HG03520 (cell line): ENCODE results near the gene LGR6.
"Not testable (repeated sequence)": the region's sequence is repeated elsewhere in the genome, so short reads cannot be mapped to it uniquely, and the experiment has no call there.

Experiments
- ATAC-seq: cut with Tn5 transposase; IDR thresholded peaks from one replicate; pipeline ENCODE4 v1.9.1; 2021; ENCODE audit warnings: mild to moderate bottlenecking, moderate library complexity; ENCODE audit not compliant: unreplicated experiment

LGR6 gene

DNA sequence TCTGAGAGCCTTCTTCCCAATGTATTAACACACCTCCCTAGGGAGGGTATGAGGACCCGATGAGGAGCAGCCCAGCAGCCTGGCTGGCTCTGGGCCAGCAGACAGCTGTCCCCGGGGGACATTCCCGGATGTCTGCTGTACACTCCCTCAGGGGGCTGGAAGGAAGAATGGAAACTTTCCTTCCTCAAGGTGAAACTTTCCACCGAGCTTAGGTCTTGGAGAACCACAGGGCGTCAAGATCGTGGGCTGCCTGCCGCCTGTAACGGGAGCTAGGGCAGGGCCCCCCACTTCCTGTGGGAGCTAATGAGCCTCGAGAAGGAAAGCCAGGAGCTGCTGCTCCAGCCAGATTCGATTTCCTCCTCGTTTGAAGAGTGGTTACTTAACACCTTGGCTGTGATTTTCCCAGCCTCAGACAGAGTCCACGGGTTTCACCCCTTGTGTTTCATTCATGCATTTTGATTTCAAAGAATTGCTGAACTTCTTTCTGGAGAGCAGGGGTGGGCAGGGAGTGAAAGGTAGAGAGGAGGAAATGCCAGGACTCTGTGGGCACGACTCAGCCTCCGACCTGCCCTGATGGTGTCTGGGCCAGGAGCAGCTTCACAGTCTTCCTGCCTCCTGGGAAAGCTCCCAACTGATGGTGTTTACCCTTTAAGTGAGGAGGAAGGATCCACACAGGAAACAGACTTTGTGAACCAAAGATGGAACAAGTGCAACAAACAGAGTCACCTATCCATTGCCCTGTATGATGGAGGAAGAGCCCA is 118.5 kb downstream of the LGR6 start:
- ATAC-seq = no peak

GRCh38 chr1:202315576-202316168 is 122.1 kb downstream of the LGR6 start:
- ATAC-seq = no peak

- ATAC-seq = no peak
Measured at GRCh38 chr1:202316186-202316585, 122.6 kb downstream of the LGR6 start.

GRCh38 chr1:202317941-202318925 is 124.6 kb downstream of the LGR6 start:
- no peak for ATAC-seq

- ATAC-seq = no peak
Measured at GRCh38 chr1:202319381-202320080, 125.9 kb downstream of the LGR6 start.

DNA sequence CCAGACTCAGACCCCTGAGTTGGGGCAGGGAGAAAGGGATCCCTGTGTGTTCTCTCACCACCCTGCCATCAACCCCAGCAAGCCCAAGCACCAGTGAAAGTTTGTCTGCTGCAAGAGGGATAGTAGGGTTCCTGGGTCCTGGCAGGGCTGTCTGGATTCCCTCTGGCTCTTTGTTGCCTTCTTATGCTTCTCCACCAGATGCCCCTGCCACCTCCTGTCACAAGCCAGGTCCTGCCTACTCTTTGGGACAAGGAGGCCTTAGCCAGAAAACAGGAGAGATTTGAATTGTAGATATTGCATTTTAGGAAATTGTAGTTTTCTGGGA is 126.4 kb downstream of the LGR6 start:
- no peak for ATAC-seq

DNA sequence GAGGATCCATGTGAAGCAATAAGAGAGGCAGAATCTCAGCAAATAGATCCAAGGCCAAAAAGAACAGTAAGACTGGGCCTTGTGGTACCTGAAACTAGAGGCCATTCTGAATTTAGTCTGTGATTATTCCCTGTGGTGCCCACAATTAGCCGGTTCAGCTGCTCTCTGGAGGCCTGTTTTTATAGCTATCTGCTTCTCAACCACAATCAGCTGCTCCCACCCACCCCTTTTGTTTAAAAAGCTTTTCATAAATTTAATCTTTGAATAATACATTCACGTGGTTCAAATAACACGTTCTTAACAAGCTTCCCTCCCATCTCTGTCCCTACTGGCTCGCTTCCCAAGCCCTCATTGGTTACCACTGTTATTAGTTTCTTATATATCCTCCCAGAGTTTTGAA is 130.1 kb downstream of the LGR6 start:
- ATAC-seq = no peak

GRCh38 chr1:202324646-202325045 is 131.0 kb downstream of the LGR6 start:
- no peak for ATAC-seq

- ATAC-seq = no peak
Measured at GRCh38 chr1:202329891-202330290, 136.3 kb downstream of the LGR6 start.

GRCh38 chr1:202333861-202334260 is 140.3 kb downstream of the LGR6 start:
- ATAC-seq = no peak

DNA sequence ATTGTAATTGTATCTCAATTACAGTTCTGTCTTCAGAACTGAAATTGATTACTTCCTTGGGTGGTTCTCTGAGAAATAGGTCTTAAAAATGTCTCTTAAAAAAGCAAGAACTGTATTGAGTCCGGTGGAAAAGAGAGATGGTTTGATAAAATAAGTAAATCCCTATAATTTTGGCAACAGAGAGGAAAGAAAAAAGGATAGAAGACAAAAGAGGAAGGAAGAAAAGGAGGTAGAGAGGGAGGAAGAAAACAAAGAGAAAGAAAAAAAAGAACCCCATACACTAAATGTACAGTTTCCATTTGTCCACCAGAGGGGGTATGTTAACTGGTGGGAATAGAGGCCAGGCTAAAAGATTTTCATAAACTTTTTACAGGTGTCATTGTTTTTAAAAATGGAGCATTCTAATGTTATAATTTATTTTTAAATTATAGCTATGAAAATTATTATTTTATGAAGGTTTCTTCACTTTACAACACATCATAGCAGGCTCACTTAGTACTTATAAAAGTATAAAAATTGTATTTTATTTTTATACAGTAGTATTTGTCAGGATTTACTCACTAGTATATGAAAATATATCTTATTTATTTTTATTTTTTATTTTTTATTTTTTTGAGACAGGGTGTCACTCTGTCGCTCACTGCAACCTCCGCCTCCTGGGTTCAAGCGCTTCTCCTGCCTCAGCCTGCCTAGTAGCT is 150.2 kb downstream of the LGR6 start:
- no peak for ATAC-seq

GRCh38 chr1:202348005-202348508 is 154.5 kb downstream of the LGR6 start:
- no peak for ATAC-seq

GRCh38 chr1:202348509-202349205 is 155.1 kb downstream of the LGR6 start, which contains the start of gene PPP1R12B:
Gene PPP1R12B (plus strand): TSS chr1:202348699. CDS start chr1:202348852, 153 bp downstream.
- peak; percentile 96 for ATAC-seq

- peak; percentile 24 for ATAC-seq
Measured at GRCh38 chr1:202349206-202349928, 155.8 kb downstream of the LGR6 start.

DNA sequence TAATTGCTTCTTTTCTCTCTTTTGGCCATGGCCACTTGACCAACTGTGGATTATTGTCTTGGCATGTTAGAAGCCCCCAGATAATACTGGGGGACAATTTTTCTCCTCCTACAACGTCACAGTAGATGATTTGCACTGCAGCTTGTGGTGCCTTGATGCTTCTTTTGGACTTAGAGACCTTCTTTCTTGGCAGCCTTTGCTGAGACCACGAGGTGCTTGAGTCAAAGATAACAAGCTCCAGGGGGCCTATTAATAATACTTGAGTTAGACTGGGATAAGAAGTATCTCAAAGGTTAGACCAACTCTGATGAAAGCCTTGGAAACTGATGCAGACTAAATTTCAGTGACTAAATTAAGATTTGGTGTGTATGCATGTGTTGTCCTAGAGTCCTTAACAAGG is 158.1 kb downstream of the LGR6 start:
- ATAC-seq = no peak

GRCh38 chr1:202352583-202353197 is 159.1 kb downstream of the LGR6 start:
- ATAC-seq = not testable (repeated sequence)

GRCh38 chr1:202355944-202356553 is 162.4 kb downstream of the LGR6 start:
- no peak for ATAC-seq

DNA sequence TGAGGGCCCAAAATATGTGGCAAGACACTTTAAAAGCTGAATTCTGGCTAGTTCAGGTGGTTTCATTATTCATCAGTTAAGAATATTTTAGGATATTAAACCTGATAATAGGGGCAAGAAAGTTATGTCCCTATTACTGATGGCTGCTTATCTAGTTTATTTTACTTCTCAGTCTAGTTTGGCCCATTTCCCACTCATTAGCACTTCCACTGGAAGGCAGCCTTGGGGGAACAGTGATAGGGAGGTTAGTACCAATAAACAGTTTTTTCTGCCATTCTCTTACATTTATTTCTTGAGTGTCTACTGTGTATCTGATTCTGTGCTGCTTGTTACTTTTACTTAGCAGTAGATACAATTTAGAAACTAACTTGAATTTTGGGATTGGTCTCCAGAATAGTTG is 163.9 kb downstream of the LGR6 start:
- ATAC-seq = no peak
